Endothelial cell of hepatic sinusoid (primary cell): ENCODE measurements around the gene PLCE1.

Source experiments
- in situ Hi-C: cut with HindIII; loops from 2 replicates; pipeline ENCODE4 v1.10.0; 2017; ENCODE audit warnings: low sequenced_read_pairs

PLCE1 gene

GRCh38 chr10:93992400-93993030, 1.2 kb upstream of the PLCE1 start:
- in situ Hi-C loops, result no loop called here

GRCh38 chr10:93993414-93993781, 333 bp upstream of the PLCE1 start:
- in situ Hi-C loops, result no loop called here

DNA sequence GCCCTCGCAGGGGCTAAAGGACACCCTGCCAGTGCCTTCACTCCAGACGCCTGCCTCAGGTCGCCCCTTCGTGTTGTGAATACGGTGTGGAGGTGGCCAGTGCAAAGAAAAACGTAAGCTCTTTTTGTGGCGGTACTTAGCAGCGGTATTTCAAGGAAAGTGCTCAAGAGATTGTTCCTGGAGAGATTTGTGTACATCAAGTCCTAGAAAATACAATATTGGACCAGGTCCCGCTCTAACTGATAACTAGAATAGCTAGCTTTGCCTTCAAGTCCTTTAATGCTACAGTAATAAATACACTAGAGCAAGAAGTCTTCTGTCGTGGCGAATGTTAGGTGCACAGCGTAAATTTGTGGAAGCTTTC, 689 bp downstream of the PLCE1 start:
- in situ Hi-C loops, result no loop called here

DNA sequence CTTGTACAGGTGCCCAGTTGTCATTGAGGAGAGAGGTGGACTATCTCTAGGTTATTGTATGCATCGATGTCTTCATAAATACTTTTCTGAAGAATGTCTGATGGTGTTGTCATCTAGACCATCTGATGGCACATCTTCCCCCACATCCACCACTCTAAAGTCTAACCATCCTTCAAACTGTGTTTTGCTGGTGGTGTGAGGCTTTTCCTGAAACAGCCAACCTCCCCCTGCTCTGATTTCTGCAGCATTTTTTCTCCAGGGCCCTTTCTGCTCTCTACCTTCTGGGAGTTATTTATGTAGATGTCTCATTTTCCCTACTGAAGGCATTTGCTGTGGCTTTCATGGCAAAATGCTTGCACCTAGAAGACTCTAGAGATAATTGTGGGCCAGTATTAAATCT, 1.5 kb downstream of the PLCE1 start:
- in situ Hi-C loops, result no loop called here

DNA sequence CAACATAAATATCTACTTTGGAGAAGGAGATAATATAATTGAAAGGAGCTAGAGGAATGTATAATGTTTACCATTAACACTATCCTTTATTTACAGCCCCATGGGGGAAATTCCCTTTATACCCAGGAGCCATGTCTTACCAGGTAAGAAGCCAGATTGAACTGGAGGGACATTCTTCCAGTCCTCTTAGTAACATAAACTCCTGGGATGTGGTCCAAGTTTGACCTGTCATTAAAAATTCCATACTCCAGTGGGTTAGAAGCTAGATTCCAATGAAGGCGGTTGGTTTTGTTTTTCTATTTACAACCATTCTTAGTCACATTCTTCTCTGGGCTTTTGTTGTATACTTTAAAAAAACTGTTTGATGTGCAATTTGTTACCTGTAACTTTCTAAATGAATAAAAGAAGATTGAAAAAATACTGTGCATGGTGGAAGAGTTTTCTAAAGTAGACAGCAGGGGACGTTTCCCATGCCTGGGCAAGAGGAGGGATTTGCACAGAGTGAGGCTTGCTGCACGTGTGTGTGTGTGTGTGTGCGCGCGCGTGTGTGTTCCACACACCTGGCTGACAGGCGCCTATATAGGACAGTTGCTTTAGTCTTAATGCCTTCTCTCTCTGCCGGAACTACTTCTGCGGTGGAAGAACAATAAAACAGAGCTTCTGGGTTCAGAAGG, 2.0 kb downstream of the PLCE1 start:
- in situ Hi-C loops, result no loop called here

DNA sequence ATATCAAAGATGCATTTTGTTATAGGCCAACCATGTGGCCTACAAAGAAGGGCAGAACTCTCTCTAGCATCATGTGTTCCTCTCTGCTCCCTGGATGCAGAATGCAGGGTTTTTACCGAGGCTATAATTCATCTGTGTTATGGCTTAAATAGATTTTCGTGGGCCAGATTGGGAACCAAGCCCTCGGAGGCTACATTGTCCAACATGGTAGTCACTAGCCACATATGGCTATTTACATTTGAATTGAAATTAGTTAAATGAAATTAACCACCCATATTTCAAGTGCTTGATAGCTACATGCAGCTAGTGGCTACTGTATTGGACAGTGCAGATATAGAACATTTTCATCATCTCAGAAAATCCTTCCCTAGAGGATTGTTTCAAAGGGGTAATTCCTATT, 2.8 kb downstream of the PLCE1 start:
- in situ Hi-C loops, result no loop called here

DNA sequence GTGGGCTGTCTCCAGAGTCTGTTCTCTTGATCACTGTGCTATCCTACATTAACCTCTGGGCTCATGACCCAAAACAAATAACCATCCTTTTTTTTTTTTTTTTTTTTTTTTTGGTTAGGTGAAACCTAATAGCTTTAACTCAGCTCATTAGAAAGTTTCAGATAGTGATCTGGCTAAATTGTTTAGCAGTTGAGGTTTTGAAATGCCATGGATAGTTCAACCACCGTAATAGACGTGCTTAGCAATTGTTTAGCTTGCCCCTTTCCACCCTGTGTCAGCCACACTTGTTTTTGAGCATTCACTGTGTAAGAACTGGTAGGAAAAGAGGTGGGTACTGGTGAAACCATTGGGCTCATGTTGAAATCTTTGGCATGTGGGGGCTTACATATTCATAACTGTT, 3.8 kb downstream of the PLCE1 start:
- in situ Hi-C loops, result no loop called here

DNA sequence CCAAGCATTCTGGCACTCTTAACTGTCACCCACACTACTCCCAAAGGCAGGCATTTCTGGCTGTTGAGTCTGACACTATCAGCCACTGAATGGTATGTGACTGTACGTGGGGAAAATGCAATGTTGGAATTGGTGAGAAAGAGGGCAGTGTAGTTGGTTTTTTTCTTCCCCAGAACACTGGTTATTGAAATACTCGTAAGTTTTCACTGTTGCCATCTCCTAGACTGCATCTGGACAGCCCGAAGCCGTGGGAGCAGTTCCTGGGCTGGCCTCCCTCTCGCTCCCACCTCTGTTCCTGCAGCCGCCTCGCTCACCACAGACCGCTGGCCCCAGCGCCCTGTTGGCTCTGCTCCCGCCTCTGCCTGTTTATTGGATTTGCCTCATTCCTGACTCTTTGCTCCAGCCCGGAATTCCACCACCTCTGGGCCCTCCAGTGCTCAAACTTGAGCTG, 5.7 kb downstream of the PLCE1 start:
- in situ Hi-C loops, result no loop called here

- in situ Hi-C loops, result no loop called here
Measured at GRCh38 chr10:94000638-94001415, 7.1 kb downstream of the PLCE1 start.

DNA sequence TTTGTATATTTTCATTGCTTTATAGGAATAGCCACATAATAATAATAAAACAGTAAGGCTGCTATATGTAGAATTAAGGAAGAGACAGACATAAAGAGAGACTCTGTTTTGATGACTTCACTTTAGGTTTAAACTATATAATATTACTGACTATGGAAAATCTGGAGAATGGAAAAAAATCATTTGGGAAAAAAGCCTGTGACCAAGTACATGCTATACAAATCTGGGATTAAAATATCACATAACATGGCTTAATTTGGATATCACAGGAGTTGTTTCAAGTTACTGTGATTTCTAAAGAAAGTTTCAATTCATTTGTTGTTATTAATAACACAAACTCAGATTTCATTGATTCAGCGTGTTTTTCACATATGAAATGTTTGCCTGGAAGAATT, 7.7 kb downstream of the PLCE1 start:
- in situ Hi-C loops, result no loop called here

DNA sequence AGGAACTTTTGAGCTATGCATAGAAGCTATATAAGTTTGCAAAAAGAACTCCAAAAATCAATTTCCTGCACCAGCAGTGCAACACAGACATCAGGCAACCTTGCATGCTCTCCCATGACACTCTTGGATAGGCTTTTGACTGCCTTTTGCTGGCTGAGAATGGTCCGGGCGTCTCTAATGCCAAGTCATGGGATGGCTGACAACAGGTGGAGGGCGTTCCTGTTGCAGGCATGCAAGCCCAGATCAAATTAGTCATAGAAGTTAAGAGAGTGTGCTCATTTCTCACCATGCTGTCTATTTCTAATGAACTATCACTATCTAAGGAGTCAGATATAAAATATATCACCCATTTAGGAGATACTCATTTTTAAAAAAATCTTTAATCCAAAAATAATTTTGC, 8.4 kb downstream of the PLCE1 start:
- in situ Hi-C loops, result no loop called here

DNA sequence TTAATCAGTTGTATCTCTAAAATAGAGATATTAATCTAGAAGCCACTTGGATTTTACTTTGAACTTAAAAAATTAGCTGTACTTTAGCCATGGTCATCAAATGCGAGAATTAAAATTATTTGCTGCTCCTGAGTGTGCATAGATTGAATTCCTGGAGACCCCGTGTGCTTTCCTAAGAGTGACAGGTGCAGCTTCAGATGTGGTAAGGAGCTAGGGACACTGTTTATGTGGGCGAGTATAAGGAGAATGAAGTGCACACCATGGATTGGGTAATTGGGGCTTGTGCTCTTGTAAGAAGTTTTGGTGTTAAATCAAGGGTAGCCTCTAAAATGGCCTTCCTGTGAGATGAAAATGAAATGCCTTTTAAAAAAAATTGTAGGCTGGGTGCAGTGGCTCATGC, 9.8 kb downstream of the PLCE1 start:
- in situ Hi-C loops, result no loop called here

DNA sequence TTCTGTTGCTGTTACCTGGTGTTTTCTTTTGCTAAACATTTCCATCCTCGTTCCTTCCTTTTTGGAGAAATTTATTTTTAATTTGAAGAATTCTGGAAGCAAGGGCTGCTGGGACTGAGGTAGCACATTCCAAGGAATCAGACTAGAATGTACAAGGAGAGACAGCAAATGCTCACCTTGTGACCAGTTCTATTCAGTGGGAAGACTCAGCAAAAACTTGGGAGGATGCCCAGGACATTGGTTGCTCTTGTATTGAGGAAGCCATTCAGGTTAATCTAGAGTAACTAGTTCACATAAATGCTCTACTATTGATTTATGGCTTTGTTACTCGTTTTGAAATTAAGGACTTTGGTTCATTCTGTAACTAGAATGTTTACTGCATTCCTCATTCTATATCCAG, 11.3 kb downstream of the PLCE1 start:
- in situ Hi-C loops, result no loop called here

DNA sequence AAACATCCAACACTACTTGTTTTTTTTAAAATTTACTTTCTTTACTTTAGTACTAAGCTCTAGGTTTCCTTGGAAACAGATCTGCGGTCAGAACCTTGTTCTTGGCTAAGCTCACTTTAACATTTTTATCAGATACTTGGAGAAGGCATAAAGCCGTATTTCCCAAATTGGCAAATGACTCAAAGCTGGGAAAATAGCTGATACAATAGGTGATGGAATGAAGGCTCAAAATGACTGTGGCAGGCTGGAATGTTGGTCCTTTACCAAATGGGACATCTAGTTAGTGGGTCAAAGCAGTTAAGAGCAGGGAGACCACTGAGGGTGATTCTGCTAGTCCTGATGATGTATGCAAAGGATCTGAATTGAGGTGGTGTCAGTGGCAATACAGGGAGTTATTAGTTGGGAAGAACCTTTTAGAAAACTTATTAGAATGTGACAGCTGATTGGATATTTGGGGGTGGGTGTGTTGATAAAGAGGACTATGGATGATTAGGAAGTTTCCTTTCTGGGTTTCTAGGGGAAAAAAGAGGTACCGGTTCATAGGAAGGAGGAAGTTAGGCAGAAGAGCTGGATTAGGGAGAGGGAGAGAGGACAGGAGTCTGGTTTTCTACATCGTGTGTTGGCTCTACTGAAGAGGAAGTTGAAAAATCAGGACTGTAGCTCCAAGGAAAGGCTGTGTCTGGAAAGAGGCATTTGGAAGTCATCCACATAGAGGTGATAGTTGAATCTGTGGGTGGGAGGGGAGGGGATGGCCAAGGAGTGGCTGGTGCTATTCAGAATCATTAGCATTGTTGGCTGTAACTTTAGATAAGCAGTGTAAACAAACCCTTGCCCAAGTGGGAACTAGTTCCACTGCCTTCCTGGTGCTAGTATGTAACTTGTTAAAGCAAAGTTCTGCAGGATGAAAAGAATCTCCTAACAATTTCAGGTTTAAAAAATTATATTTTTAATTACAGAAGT, 13.1 kb downstream of the PLCE1 start:
- in situ Hi-C loops, result no loop called here

DNA sequence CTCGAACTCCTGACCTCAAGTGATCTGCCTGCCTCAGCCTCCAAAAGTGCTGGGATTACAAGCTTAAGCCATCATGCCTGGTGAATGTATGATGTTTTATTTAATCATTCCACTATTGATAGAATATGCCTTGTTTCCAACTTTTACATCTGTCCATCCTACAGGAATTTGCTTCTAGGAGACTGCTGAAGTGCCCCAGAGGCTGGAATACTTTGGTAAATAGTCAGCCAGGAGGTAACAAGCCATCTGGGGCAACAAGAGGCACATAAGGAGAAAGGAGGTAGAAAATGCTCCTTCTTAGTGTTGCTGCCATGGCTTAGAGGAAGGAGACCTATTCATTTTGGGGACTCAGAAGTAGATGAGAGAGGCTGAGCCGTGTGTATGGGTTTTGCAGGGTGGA, 14.8 kb downstream of the PLCE1 start:
- in situ Hi-C loops, result no loop called here

DNA sequence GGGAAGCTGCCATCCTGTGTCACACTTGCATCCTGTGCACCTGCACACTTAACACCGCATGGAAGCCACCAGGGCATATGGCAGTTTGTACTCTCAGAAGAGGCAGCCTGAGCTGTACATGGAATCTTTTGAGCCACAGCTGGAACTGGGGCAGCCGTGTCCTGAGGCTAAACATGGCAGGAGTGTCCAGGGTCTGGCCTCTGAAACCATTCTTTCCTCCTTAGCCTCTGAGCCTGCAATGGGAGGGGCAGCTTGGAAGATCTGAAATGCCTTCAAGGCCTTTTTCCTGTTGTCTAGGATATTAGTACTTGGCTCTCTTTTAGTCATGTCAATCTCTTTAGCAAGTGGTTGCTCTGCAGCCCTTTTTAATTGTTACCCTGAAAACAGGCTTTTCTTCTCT, 16.4 kb downstream of the PLCE1 start:
- in situ Hi-C loops, result no loop called here

DNA sequence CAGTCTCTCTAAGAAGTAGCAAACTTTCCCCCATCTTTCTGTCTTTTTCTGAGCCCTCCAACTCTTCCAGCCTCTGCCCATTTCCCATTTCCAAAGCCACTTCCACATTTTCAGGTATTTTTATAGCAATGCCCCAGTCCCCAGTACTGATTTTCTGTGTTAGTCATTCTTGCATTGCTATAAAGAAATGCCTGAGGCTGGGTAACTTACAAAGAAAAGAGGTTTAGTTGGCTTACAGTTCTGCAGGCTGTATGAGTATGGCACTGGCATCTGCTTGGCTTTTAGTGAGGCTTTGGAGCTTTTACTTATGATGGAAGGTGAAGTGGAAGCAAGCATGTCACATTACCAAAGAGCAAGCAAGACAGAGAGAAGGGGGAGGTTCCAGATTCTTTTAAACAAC, 17.2 kb downstream of the PLCE1 start:
- in situ Hi-C loops, result no loop called here

- in situ Hi-C loops, result no loop called here
Measured at GRCh38 chr10:94011296-94011695, 17.6 kb downstream of the PLCE1 start.

DNA sequence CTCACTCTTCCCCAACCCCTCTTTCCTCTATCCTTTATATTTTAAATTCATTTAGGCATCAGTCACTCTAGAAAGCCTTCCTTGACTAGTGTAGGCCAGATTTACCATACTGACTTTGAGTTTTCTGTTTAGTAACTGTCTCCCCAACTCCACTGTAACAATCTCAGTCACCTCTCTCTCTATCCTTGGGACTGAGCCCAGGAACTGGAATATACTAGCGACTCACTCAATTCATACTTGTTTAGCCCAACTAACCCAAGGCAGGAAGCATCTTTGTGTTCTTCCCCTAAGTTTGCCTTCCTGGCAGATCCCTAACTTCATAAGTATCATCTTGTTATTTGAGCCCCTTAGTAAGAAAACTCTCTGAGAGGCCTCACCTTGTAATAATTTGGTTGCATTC, 19.1 kb downstream of the PLCE1 start:
- in situ Hi-C loops, result no loop called here

DNA sequence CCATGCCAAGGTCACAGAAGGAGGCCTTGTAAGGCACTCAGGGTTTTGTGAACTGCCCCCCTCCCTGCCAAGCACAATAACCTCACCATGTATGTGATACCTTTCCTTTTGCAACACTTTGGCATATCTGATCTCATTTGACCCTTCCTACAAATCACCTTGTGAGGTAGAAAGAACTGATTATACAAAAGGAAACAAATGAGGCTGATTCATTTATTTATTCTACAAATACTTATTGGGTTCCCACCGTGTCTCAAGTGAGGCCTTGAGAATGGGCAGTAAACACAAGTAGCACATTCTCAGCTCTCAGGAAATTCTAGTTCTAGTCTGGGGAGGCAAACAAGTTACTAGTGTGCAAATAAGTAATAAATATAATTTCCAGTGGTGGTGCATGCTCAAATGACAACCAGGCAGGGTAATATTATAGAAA, 19.6 kb downstream of the PLCE1 start:
- in situ Hi-C loops, result no loop called here

GRCh38 chr10:94014304-94014703, 20.6 kb downstream of the PLCE1 start:
- in situ Hi-C loops, result no loop called here
